Bronchial epithelial cell (primary cell): ENCODE measurements around the gene PLAAT4. TPM values are rescaled to one million over a fixed set of nuclear protein-coding genes. Genes with fewer than 3 reads are reported as not detected.

Experiments used
- DNase-seq: peaks from one replicate; pipeline ENCODE4 v3.0.0-alpha.2; 2010; ENCODE audit warnings: low read depth
- FAIRE-seq: peaks from 2 replicates; lab custom pipeline; 2011; peaks lifted over from hg19 to GRCh38; lab: Jason Lieb, UNC
- H3K27me3 ChIP-seq: 2 replicates; pipeline ENCODE4 v1.5.1; 2011; ENCODE audit warnings: low read length; ENCODE audit not compliant: control insufficient read depth, insufficient read depth
- H3K36me3 ChIP-seq: 2 replicates; pipeline ENCODE4 v1.5.1; 2011; ENCODE audit warnings: low read length; ENCODE audit not compliant: control insufficient read depth, insufficient read depth
- H3K4me3 ChIP-seq: 2 replicates; pipeline ENCODE4 v1.5.1; 2011; ENCODE audit warnings: mild to moderate bottlenecking, low read depth, low read length, control low read depth
- total RNA-seq: library from RNA; depleted of rRNA; stranded (reverse); fragments of >200 nt; gene quantifications from 2 replicates; pipeline ENCODE4 v1.2.1, GENCODE V29; 2014
- TF ChIP-seq, protein P1 (sequence below): IDR thresholded peaks from 2 replicates; pipeline ENCODE4 v1.5.1; 2011; ENCODE audit warnings: mild to moderate bottlenecking, moderate library complexity, low read length, control low read depth, inconsistent platforms; ENCODE audit not compliant: insufficient read depth, severe bottlenecking

Gene PLAAT4
- total RNA-seq = 0.79 and 2.8 TPM in 2 replicates

- TF ChIP-seq, protein P1, sequence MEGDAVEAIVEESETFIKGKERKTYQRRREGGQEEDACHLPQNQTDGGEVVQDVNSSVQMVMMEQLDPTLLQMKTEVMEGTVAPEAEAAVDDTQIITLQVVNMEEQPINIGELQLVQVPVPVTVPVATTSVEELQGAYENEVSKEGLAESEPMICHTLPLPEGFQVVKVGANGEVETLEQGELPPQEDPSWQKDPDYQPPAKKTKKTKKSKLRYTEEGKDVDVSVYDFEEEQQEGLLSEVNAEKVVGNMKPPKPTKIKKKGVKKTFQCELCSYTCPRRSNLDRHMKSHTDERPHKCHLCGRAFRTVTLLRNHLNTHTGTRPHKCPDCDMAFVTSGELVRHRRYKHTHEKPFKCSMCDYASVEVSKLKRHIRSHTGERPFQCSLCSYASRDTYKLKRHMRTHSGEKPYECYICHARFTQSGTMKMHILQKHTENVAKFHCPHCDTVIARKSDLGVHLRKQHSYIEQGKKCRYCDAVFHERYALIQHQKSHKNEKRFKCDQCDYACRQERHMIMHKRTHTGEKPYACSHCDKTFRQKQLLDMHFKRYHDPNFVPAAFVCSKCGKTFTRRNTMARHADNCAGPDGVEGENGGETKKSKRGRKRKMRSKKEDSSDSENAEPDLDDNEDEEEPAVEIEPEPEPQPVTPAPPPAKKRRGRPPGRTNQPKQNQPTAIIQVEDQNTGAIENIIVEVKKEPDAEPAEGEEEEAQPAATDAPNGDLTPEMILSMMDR = no peak
- no peak for FAIRE-seq
- H3K27me3 ChIP-seq = no peaks in the 10 kb centered on the region
- H3K4me3 ChIP-seq = no peak within 1 kb of the TSS
- H3K36me3 ChIP-seq = no peaks in the 10 kb centered on the region
- no peak for DNase-seq
Measured at GRCh38 chr11:63536669-63537292, at the start of gene PLAAT4. PLAAT4 (plus strand) TSS chr11:63536808; CDS start chr11:63536869, 61 bp downstream.

DNA sequence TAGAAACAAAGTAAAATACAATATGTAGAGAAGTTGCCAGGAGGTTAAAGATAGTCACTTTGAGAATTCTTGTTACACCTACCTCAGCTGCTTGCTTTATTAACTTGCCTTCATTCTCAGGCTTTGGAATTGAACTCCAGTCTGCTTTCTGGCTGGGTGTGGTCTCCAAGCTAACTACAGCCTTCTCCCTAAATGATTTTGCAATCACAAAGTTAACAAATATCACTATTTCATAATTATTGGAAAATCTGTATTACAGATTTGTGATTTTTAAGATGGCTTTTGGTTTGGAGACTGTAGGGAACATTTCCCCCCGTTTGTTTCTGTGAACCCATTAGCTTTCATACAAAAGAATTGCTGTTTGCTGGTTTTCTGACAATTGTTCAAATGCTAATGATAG lies 47.8 kb upstream of the PLAAT4 start:
- TF ChIP-seq, protein P1 = no peak
- Histone ChIP-seq H3K27me3 (peaks cover 19% of the 10 kb centered on the region), H3K4me3 (no peak overlapping the region), H3K36me3 (no peaks in the 10 kb centered on the region)
- no peak for DNase-seq
- no peak for FAIRE-seq

DNA sequence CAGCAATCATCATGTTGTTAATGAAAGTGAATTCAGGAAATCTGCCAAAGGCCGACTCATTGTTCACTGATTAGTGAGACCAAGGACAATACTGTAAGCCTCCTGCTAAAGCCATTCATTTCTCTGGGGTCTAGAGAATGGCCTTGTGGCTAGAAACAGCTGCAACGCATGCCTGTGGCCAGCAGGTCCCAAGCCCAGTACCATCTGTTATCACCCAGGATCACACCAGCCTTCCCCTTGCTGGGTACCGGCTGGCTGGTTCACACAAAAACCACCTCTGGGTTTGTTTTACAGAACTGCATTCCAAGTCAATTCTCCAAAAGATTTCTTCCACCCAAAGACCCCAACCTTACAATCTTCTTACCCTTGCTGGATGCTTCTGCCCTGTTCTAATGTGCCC lies 46.7 kb upstream of the PLAAT4 start:
- Histone ChIP-seq H3K36me3 (no peaks in the 10 kb centered on the region), H3K27me3 (peaks cover 19% of the 10 kb centered on the region), H3K4me3 (no peak overlapping the region)
- TF ChIP-seq, protein P1 = no peak
- DNase-seq (no peak), FAIRE-seq (no peak)

- Histone ChIP-seq H3K4me3 (peak within 1 kb of the TSS; percentile 17), H3K27me3 (peaks cover 19% of the 10 kb centered on the region), H3K36me3 (no peaks in the 10 kb centered on the region)
- FAIRE-seq = no peak
- no peak for DNase-seq
- TF ChIP-seq, protein P1 = no peak
Measured at GRCh38 chr11:63490551-63491239, 45.9 kb upstream of the PLAAT4 start, which contains the start of gene PLAAT5. PLAAT5 (minus strand) TSS chr11:63491167; CDS start chr11:63491034, 133 bp downstream.

GRCh38 chr11:63491240-63491587 lies 45.4 kb upstream of the PLAAT4 start:
- FAIRE-seq (no peak), DNase-seq (no peak)
- TF ChIP-seq, protein P1 = no peak
- Histone ChIP-seq H3K4me3 (peak overlapping the region; percentile 17), H3K27me3 (peaks cover 19% of the 10 kb centered on the region), H3K36me3 (no peaks in the 10 kb centered on the region)
